Measurements from ENCODE around the gene ZNF792.

ZNF792 gene

GRCh38 chr19:34953092-34953491, 10.9 kb downstream of the ZNF792 start:
- TF ChIP-seq TEAD4 (IDR thresholded peaks at IDR 0.05) (no peak), REST (IDR thresholded peaks at IDR 0.05; ENCODE audit: low read depth) (no peak), CEBPB (IDR thresholded peaks at IDR 0.05) (no peak), YY1 (IDR thresholded peaks at IDR 0.05; ENCODE audit: low read depth) (no peak), FOXM1 (IDR thresholded peaks at IDR 0.05; ENCODE audit: borderline replicate concordance, low read depth) (no peak), MAX (IDR thresholded peaks at IDR 0.05) (no peak), RAD21 (IDR thresholded peaks at IDR 0.05; ENCODE audit: low read depth) (no peak)

- TF ChIP-seq YY1 (IDR thresholded peaks at IDR 0.05; ENCODE audit: low read depth) (no peak), CEBPB (IDR thresholded peaks at IDR 0.05) (no peak), RAD21 (IDR thresholded peaks at IDR 0.05; ENCODE audit: low read depth) (no peak), ZBTB7A (IDR thresholded peaks at IDR 0.05; ENCODE audit: low read depth) (no peak), MAX (IDR thresholded peaks at IDR 0.05) (no peak), TAF1 (IDR thresholded peaks at IDR 0.05; ENCODE audit: low read depth) (no peak), FOXM1 (IDR thresholded peaks at IDR 0.05; ENCODE audit: borderline replicate concordance, low read depth) (no peak), EGR1 (IDR thresholded peaks at IDR 0.05) (no peak), NFIC (IDR thresholded peaks at IDR 0.05) (no peak), EP300 (IDR thresholded peaks at IDR 0.05; ENCODE audit: borderline replicate concordance) (no peak), REST (IDR thresholded peaks at IDR 0.05; ENCODE audit: low read depth) (no peak), CREB1 (IDR thresholded peaks at IDR 0.05; ENCODE audit: low read depth) (no peak), TEAD4 (IDR thresholded peaks at IDR 0.05) (no peak), TCF12 (IDR thresholded peaks at IDR 0.05; ENCODE audit: low read depth) (no peak), USF1 (IDR thresholded peaks at IDR 0.05) (no peak)
Observed at GRCh38 chr19:34943861-34944573, 20.0 kb downstream of the ZNF792 start.

- no peak for TF ChIP-seq REST (IDR thresholded peaks at IDR 0.05; ENCODE audit: low read depth)
- no peak for TF ChIP-seq EP300 (IDR thresholded peaks at IDR 0.05; ENCODE audit: borderline replicate concordance)
- TF ChIP-seq YY1 (IDR thresholded peaks at IDR 0.05; ENCODE audit: low read depth): no peak
- TF ChIP-seq TCF12 (IDR thresholded peaks at IDR 0.05; ENCODE audit: low read depth): no peak
Observed at GRCh38 chr19:34938886-34939285, 25.1 kb downstream of the ZNF792 start.

- TF ChIP-seq TEAD4 (IDR thresholded peaks at IDR 0.05): no peak
- no peak for TF ChIP-seq EGR1 (IDR thresholded peaks at IDR 0.05)
- no peak for TF ChIP-seq TCF12 (IDR thresholded peaks at IDR 0.05; ENCODE audit: low read depth)
- TF ChIP-seq FOXM1 (IDR thresholded peaks at IDR 0.05; ENCODE audit: borderline replicate concordance, low read depth): no peak
- TF ChIP-seq ZBTB7A (IDR thresholded peaks at IDR 0.05; ENCODE audit: low read depth): no peak
- TF ChIP-seq USF1 (IDR thresholded peaks at IDR 0.05): no peak
- no peak for TF ChIP-seq CREB1 (IDR thresholded peaks at IDR 0.05; ENCODE audit: low read depth)
- no peak for TF ChIP-seq MAX (IDR thresholded peaks at IDR 0.05)
- no peak for TF ChIP-seq CEBPB (IDR thresholded peaks at IDR 0.05)
- TF ChIP-seq YY1 (IDR thresholded peaks at IDR 0.05; ENCODE audit: low read depth): no peak
- TF ChIP-seq REST (IDR thresholded peaks at IDR 0.05; ENCODE audit: low read depth): no peak
- no peak for TF ChIP-seq NFIC (IDR thresholded peaks at IDR 0.05)
Observed at GRCh38 chr19:34936184-34936583, 27.8 kb downstream of the ZNF792 start.
